ENCODE measurements around the gene PRSS22.
"Not testable (repeated sequence)": the region's sequence is repeated elsewhere in the genome, so short reads cannot be mapped to it uniquely, and the experiment has no call there.

PRSS22 gene, protein sequence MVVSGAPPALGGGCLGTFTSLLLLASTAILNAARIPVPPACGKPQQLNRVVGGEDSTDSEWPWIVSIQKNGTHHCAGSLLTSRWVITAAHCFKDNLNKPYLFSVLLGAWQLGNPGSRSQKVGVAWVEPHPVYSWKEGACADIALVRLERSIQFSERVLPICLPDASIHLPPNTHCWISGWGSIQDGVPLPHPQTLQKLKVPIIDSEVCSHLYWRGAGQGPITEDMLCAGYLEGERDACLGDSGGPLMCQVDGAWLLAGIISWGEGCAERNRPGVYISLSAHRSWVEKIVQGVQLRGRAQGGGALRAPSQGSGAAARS

DNA sequence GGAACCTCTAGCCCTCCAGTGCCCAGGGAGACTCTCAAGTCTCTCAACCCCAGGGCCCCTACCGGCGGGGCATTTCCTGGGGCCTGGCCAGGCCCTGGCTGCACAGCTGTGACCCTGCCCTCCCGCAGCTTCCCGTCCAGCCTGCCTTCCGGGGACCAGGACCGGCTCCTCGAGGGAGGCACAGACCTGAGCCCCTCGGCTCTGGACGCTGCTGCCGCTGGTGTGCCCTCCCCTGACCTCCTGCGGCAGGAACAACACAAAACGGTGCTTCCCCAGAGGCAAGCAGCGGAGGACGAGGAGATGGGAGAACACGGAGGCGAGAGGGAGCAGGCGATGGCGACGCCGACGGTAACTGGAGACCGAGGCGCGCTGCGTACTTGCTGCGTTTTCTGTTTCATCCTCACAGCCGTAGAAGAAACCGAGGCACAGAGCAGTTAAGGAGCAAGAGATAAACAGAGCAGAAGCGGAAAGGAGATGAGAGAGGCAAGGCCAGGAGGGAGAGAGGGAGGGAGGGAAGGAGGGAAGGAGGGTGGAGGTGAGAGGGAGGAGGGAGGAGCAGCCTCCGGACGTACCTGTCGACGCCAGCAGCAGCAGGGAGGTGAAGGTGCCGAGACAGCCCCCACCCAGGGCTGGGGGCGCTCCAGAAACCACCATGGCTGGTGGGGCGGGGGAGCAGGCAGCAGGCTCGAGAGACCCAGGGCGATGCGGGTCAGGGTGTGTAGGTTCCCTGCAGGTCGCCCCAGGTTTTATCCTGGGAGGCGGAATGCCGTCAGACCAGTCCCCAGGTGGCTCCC, at the start of gene PRSS22:
Gene PRSS22 (minus strand): TSS at position 720 of the 794 bp plus-strand sequence. CDS start 66 bp downstream, at position 654.
- Mint-ChIP-seq H3K36me3 (ENCODE audit: low read depth) (no peaks in the 10 kb centered on the region), H3K4me1 (peaks cover 5% of the 10 kb centered on the region), H3K4me3 (peak within 1 kb of the TSS; percentile 67), H3K27me3 (ENCODE audit: low read depth, poor library complexity) (peaks cover 70% of the 10 kb centered on the region), H3K9me3 (peaks cover 32% of the 10 kb centered on the region), H3K27ac (no peak within 1 kb of the TSS)
- TF ChIP-seq, protein P1, sequence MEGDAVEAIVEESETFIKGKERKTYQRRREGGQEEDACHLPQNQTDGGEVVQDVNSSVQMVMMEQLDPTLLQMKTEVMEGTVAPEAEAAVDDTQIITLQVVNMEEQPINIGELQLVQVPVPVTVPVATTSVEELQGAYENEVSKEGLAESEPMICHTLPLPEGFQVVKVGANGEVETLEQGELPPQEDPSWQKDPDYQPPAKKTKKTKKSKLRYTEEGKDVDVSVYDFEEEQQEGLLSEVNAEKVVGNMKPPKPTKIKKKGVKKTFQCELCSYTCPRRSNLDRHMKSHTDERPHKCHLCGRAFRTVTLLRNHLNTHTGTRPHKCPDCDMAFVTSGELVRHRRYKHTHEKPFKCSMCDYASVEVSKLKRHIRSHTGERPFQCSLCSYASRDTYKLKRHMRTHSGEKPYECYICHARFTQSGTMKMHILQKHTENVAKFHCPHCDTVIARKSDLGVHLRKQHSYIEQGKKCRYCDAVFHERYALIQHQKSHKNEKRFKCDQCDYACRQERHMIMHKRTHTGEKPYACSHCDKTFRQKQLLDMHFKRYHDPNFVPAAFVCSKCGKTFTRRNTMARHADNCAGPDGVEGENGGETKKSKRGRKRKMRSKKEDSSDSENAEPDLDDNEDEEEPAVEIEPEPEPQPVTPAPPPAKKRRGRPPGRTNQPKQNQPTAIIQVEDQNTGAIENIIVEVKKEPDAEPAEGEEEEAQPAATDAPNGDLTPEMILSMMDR (IDR thresholded peaks at IDR 0.05): no peak
- DNase-seq: no peak

DNA sequence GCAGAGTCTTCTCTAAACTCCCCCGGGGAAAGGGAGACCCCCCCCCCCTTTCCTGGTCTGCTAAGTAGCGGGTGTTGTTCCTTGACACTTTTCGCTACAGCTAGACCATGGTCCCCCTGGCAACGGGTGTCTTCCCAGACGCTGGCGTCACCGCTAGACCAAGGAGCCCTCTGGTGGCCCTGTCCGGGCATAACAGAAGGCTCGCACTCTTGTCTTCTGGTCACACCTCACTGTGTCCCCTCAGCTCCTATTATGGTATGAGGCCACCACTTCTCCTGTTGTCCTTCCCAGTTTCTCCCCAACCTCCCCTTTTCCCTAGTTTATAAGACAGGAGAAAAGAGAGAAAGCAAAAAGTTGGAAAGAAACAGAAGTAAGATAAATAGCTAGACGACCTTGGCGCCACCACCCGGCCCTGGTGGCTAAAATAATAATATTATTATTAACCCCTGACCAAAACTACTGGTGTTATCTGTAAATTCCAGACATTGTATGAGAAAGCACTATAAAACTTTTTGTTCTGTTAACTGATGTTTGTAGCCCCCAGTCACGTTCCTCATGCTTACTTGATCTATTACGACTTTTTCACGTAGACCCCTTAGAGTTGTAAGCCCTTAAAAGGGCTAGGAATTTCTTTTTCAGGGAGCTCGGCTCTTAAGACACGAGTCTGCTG, 49.2 kb upstream of the PRSS22 start:
- TF ChIP-seq, protein P1 (IDR thresholded peaks at IDR 0.05): peak; percentile 48
- peaks cover 20% of the 10 kb centered on the region for H3K4me1 Mint-ChIP-seq
- H3K9me3 Mint-ChIP-seq: peaks cover 21% of the 10 kb centered on the region
- H3K27ac Mint-ChIP-seq; H3K36me3 Mint-ChIP-seq (ENCODE audit: low read depth); H3K4me3 Mint-ChIP-seq: not testable (repeated sequence)
- H3K27me3 Mint-ChIP-seq (ENCODE audit: low read depth, poor library complexity): peaks cover 29% of the 10 kb centered on the region
- peak; percentile 48 for DNase-seq

DNA sequence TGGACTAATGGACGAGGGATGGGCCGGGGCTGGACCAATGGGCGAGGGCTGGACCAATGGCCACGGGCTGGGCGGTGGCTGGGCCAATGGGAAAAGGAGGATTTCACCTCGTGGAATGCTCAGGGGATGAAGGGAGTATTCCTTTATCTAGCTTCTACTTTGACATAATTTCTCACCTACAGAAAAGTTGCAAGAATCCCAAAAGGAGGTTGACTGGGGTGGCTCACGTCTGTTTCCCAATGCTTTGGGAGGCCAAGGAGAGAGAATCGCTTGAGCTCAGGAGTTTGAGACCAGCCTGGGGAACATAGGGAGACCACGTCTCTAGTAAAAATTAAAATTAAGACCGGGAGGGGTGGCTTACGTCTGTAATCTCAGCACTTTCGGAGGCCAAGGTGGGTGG, 48.0 kb upstream of the PRSS22 start:
- H3K27me3 Mint-ChIP-seq (ENCODE audit: low read depth, poor library complexity): peaks cover 31% of the 10 kb centered on the region
- H3K4me1 Mint-ChIP-seq: peaks cover 17% of the 10 kb centered on the region
- H3K4me3 Mint-ChIP-seq: peak overlapping the region; percentile 39
- TF ChIP-seq, protein P1 (IDR thresholded peaks at IDR 0.05): no peak
- H3K27ac Mint-ChIP-seq: no peak overlapping the region
- H3K36me3 Mint-ChIP-seq (ENCODE audit: low read depth): no peaks in the 10 kb centered on the region
- H3K9me3 Mint-ChIP-seq: peaks cover 21% of the 10 kb centered on the region
- no peak for DNase-seq

- peaks cover 17% of the 10 kb centered on the region for H3K4me1 Mint-ChIP-seq
- TF ChIP-seq, protein P1 (IDR thresholded peaks at IDR 0.05): no peak
- peak overlapping the region; percentile 98 for H3K4me3 Mint-ChIP-seq
- H3K27me3 Mint-ChIP-seq (ENCODE audit: low read depth, poor library complexity): peaks cover 27% of the 10 kb centered on the region
- DNase-seq: peak; percentile 97
- H3K27ac Mint-ChIP-seq: no peak overlapping the region
- no peaks in the 10 kb centered on the region for H3K36me3 Mint-ChIP-seq (ENCODE audit: low read depth)
- peaks cover 21% of the 10 kb centered on the region for H3K9me3 Mint-ChIP-seq
These were observed 47.4 kb upstream of the PRSS22 start for GRCh38 chr16:2905241-2905987.

GRCh38 chr16:2904922-2905240, 46.9 kb upstream of the PRSS22 start:
- Mint-ChIP-seq H3K27ac (peak overlapping the region; percentile 92), H3K27me3 (ENCODE audit: low read depth, poor library complexity) (peaks cover 28% of the 10 kb centered on the region), H3K4me3 (peak overlapping the region; percentile 98), H3K9me3 (peaks cover 21% of the 10 kb centered on the region), H3K36me3 (ENCODE audit: low read depth) (no peaks in the 10 kb centered on the region), H3K4me1 (peaks cover 17% of the 10 kb centered on the region)
- TF ChIP-seq, protein P1 (IDR thresholded peaks at IDR 0.05): no peak
- no peak for DNase-seq
